OCI-LY7 (cell line): ENCODE results near the gene CFLAR. TPM values are rescaled to one million over a fixed set of nuclear protein-coding genes. Genes with fewer than 3 reads are reported as not detected.
"Not testable (repeated sequence)": the region's sequence is repeated elsewhere in the genome, so short reads cannot be mapped to it uniquely, and the experiment has no call there.

Source experiments
- BruUV-seq: library from RNA; stranded (reverse); fragments of 400-500 nt; replicated peaks from 2 replicates; lab custom pipeline; 2021; lab: Mats Ljungman, UMichigan
- CTCF ChIA-PET: fragments of 300-600 bp; sonication (Branson Sonifier 250); formaldehyde crosslinking; loops from one replicate; lab custom pipeline; 2022; ENCODE audit warnings: antibody characterized with exemption; ENCODE audit not compliant: unreplicated experiment; lab: Charles Lee
- POLR2A ChIA-PET: fragments of 300-600 bp; sonication (Branson Sonifier 250); formaldehyde crosslinking; loops from one replicate; lab custom pipeline; 2022; ENCODE audit warnings: antibody characterized with exemption; lab: Charles Lee
- DNase-seq: peaks from one replicate; pipeline ENCODE4 v3.0.0-alpha.2; 2015; ENCODE audit warnings: low spot score
- H2AFZ ChIP-seq: fragments of 200-600 bp; sonication (generic), shearing (Covaris generic); 2 replicates; pipeline ENCODE4 v1.6.1; 2014; ENCODE audit warnings: mild to moderate bottlenecking, antibody characterized with exemption, low read length, moderate library complexity
- H3K27ac ChIP-seq: fragments of 200-600 bp; sonication (generic); 2 replicates; pipeline ENCODE4 v1.5.1; 2014; ENCODE audit warnings: mixed run types, low read depth, mild to moderate bottlenecking, moderate library complexity, low read length, inconsistent platforms; ENCODE audit not compliant: poor library complexity, severe bottlenecking
- H3K36me3 ChIP-seq: fragments of 200-600 bp; sonication (generic); 2 replicates; pipeline ENCODE4 v1.6.1; 2014; ENCODE audit warnings: mild to moderate bottlenecking, antibody characterized with exemption, low read length, moderate library complexity, mixed read lengths; ENCODE audit not compliant: insufficient read depth
- H3K4me1 ChIP-seq: fragments of 200-600 bp; sonication (generic); 2 replicates; pipeline ENCODE4 v1.5.1; 2014; ENCODE audit warnings: mild to moderate bottlenecking, low read length; ENCODE audit not compliant: insufficient read depth, poor library complexity, severe bottlenecking
- H3K4me2 ChIP-seq: fragments of 200-600 bp; sonication (generic); 2 replicates; pipeline ENCODE4 v1.6.1; 2014; ENCODE audit warnings: mild to moderate bottlenecking, low read length
- H3K4me3 ChIP-seq: fragments of 200-600 bp; sonication (generic); 2 replicates; pipeline ENCODE4 v1.5.1; 2014; ENCODE audit warnings: mild to moderate bottlenecking, low read depth, low read length; ENCODE audit not compliant: poor library complexity, severe bottlenecking
- H3K79me2 ChIP-seq: fragments of 200-600 bp; sonication (generic); 2 replicates; pipeline ENCODE4 v1.6.1; 2016; ENCODE audit warnings: low read depth, mild to moderate bottlenecking, low read length, moderate library complexity, mixed read lengths; ENCODE audit not compliant: insufficient read depth
- H3K9me2 ChIP-seq: fragments of 200-600 bp; sonication (generic); 2 replicates; pipeline ENCODE4 v1.6.1; 2016; ENCODE audit warnings: mild to moderate bottlenecking, low read length, mixed read lengths; ENCODE audit not compliant: insufficient read depth
- H3K9me3 ChIP-seq: fragments of 200-600 bp; sonication (generic); 2 replicates; pipeline ENCODE4 v1.6.1; 2014; ENCODE audit warnings: mild to moderate bottlenecking, mixed run types, low read length, mixed read lengths
- H4K20me1 ChIP-seq: fragments of 200-600 bp; sonication (generic); 2 replicates; pipeline ENCODE4 v1.6.1; 2014; ENCODE audit warnings: mild to moderate bottlenecking, antibody characterized with exemption, low read length, moderate library complexity, mixed read lengths; ENCODE audit not compliant: insufficient read depth
- EZH2phosphoT487 ChIP-seq: fragments of 200-600 bp; sonication (generic); IDR thresholded peaks from 2 replicates; pipeline ENCODE4 v1.6.1; 2018; ENCODE audit warnings: low read depth, borderline replicate concordance, mild to moderate bottlenecking, mixed run types, antibody characterized with exemption, low read length, moderate library complexity, mixed read lengths
- intact Hi-C: fragments of 100-400 bp; cut with micrococcal nuclease; formaldehyde crosslinking; loops from one replicate; pipeline ENCODE4 v1.10.0; 2022; ENCODE audit not compliant: unreplicated experiment
- total RNA-seq, 2 experiments: library from RNA; depleted of rRNA in 1 of 2; stranded (reverse); fragments of >200 nt in 1 of 2; shearing (Covaris generic) in 1 of 2; gene quantifications; 2 replicates each; pipeline ENCODE4 v1.2.3, GENCODE V29; 2014 to 2022
- TF ChIP-seq, protein P1 (sequence below): fragments of 200-600 bp; sonication (generic); conservative IDR thresholded peaks from 2 replicates; pipeline ENCODE4 v1.5.1; 2014; ENCODE audit warnings: mild to moderate bottlenecking, antibody characterized with exemption, low read length, moderate library complexity, mixed read lengths

Gene CFLAR
- total RNA-seq, 2 experiments from 2014 or later = 42.8 to 82.5 TPM

DNA sequence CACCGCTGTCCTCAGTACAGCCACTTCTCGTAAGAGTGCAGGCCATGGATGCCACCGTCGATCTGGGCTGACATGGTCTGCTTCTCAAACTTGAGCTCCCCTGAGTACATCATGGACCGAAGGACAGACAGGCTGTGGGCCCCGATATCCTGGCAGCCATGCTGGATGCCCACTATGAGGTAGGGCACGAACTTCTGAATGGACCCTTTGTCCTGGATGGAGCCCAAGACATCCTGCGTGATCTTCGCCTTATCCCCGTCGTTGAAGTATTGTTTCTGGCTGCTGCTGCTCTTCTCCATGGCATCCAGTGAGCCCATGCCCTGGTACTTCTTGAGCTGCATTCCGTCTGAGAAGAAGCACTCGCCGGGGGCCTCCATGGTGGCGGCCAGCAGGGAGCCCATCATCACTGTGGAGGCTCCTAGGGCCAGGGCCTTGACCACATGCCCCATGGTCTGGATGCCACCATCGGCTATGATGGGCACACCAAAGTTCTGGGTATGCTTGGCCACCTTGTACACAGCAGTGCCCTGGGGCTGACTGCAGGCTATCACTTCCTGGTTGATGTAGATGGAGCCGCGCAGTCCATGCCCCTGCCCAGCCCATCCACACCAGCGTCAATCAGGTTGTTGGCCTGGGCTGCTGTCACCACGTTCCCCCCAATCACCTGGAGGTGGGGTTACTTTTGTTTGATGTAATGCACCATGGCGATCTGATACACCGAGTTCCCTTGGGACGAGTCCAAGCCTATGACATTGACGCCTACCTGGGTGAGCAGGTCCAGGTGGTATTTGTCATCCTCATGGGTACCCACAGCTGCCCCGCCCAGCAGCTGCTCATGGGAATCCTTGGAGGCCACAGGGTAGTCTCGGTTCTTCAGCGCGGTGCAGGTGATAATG, 21.8 kb downstream of the CFLAR start:
- POLR2A ChIA-PET = interaction anchor here (1.4 kb wide), 1 partner anchor 20 kb away, joined by 4 read pairs; no protein-coding TSS in a partner anchor
- Histone ChIP-seq H3K27ac (no peak overlapping the region), H3K4me2 (no peak overlapping the region), H4K20me1 (no peaks in the 10 kb centered on the region), H3K4me3 (no peak overlapping the region), H3K36me3 (peaks cover 60% of the 10 kb centered on the region), H3K9me3 (no peaks in the 10 kb centered on the region), H2AFZ (no peak overlapping the region), H3K9me2 (no peaks in the 10 kb centered on the region), H3K4me1 (peaks cover under 1% of the 10 kb centered on the region), H3K79me2 (no peaks in the 10 kb centered on the region)
- TF ChIP-seq EZH2phosphoT487 = no peak
- TF ChIP-seq, protein P1, sequence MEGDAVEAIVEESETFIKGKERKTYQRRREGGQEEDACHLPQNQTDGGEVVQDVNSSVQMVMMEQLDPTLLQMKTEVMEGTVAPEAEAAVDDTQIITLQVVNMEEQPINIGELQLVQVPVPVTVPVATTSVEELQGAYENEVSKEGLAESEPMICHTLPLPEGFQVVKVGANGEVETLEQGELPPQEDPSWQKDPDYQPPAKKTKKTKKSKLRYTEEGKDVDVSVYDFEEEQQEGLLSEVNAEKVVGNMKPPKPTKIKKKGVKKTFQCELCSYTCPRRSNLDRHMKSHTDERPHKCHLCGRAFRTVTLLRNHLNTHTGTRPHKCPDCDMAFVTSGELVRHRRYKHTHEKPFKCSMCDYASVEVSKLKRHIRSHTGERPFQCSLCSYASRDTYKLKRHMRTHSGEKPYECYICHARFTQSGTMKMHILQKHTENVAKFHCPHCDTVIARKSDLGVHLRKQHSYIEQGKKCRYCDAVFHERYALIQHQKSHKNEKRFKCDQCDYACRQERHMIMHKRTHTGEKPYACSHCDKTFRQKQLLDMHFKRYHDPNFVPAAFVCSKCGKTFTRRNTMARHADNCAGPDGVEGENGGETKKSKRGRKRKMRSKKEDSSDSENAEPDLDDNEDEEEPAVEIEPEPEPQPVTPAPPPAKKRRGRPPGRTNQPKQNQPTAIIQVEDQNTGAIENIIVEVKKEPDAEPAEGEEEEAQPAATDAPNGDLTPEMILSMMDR = no peak
- no TSS peak for BruUV-seq
- intact Hi-C loops = no loop called here
- no peak for DNase-seq
- CTCF ChIA-PET = interaction anchor here (0.8 kb wide), 1 partner anchor 175 kb away, joined by 3 read pairs; no protein-coding TSS in a partner anchor

GRCh38 chr2:201138401-201138970, 22.5 kb downstream of the CFLAR start:
- DNase-seq = no peak
- ChIA-PET CTCF (no interaction called here), POLR2A (interaction anchor here (1.4 kb wide), 1 partner anchor 20 kb away, joined by 4 read pairs; no protein-coding TSS in a partner anchor)
- no peak for TF ChIP-seq EZH2phosphoT487
- TF ChIP-seq, protein P1 = no peak
- H3K4me1 ChIP-seq = no peaks in the 10 kb centered on the region
- no peaks in the 10 kb centered on the region for H3K79me2 ChIP-seq
- peaks cover 59% of the 10 kb centered on the region for H3K36me3 ChIP-seq
- no peaks in the 10 kb centered on the region for H3K9me2 ChIP-seq
- H3K4me3 ChIP-seq = no peak overlapping the region
- intact Hi-C loops = no loop called here
- H3K27ac ChIP-seq = no peak overlapping the region
- no TSS peak for BruUV-seq
- no peak overlapping the region for H3K4me2 ChIP-seq
- no peaks in the 10 kb centered on the region for H4K20me1 ChIP-seq
- no peak overlapping the region for H2AFZ ChIP-seq
- H3K9me3 ChIP-seq = no peaks in the 10 kb centered on the region

DNA sequence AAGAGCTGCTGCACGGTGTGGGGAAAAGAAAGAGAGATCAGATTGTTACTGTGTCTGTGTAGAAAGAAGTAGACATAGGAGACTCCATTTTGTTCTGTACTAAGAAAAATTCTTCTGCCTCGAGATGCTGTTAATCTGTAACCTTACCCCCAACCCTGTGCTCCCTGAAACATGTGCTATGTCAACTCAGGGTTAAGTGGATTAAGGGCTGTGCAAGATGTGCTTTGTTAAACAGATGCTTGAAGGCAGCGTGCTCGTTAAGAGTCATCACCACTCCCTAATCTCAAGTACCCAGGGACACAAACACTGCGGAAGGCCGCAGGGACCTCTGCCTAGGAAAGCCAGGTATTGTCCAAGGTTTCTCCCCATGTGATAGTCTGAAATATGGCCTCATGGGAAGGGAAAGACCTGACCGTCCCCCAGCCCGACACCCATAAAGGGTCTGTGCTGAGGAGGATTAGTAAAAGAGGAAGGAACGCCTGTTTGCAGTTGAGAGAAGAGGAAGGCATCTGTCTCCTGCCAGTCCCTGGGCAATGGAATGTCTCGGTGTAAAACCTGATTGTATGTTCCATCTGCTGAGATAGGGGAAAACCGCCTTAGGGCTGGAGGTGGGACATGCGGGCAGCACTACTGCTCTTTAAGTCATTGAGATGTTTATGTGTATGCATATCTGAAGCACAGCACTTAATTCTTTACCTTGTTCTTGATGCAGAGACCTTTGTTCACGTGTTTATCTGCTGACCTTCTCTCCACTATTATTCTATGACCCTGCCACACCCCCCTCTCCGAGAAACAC, 23.2 kb downstream of the CFLAR start:
- H3K4me2 ChIP-seq, H3K4me3 ChIP-seq, H4K20me1 ChIP-seq, H3K9me3 ChIP-seq, H3K27ac ChIP-seq, CTCF ChIA-PET, H3K4me1 ChIP-seq, POLR2A ChIA-PET, BruUV-seq, intact Hi-C loops, H3K9me2 ChIP-seq, H3K79me2 ChIP-seq, DNase-seq, H2AFZ ChIP-seq: not testable (repeated sequence)
- H3K36me3 ChIP-seq = peaks cover 62% of the 10 kb centered on the region
